ENCODE measurements around the gene BSCL2.
"Not testable (repeated sequence)": the region's sequence is repeated elsewhere in the genome, so short reads cannot be mapped to it uniquely, and the experiment has no call there.

The BSCL2 gene

DNA sequence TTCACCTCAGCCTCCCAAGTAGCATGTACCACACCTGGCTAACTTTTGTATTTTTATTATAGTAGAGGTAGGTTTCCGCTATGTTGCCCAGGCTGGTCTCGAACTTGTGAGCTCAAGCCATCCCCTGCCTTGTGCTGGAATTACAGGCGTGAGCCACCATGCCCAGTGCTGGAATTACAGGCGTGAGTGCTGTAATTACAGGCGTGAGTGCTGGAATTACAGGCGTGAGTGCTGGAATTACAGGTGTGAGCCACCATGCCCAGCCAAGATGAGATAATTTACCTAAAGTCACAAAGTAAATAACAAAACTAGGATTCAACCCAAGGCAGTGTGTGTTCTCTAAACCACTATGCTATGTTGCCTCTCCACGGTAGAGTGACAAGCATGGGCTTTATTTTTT is 24.7 kb downstream of the BSCL2 start:
- DNase-seq = no peak

- peak; percentile 53 to 71 for DNase-seq
These were observed 26.4 kb downstream of the BSCL2 start for GRCh38 chr11:62680825-62681240.

GRCh38 chr11:62678770-62679696 is 28.2 kb downstream of the BSCL2 start, which contains the start of gene UBXN1:
UBXN1 (minus strand) TSS chr11:62679073; CDS start chr11:62678923, 150 bp downstream.
- peak; percentile 71 to 84 for DNase-seq

DNA sequence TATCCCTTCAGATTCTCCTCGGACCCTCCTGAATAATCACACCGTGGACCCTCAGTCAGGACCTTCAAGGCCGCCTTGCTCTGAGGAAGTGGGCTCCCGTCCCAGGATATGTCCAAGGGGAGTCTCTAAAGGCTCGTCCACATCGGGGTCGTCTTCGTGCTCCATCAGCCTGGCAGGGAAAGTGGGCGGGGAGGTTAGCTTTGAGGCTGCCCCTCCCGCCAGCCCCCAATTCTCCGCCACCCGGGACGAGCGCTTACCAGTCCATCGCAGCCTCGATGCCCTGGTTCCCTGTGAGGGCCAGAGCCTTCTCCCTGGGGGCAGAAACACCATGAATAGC is 28.8 kb downstream of the BSCL2 start:
- no peak for DNase-seq

DNA sequence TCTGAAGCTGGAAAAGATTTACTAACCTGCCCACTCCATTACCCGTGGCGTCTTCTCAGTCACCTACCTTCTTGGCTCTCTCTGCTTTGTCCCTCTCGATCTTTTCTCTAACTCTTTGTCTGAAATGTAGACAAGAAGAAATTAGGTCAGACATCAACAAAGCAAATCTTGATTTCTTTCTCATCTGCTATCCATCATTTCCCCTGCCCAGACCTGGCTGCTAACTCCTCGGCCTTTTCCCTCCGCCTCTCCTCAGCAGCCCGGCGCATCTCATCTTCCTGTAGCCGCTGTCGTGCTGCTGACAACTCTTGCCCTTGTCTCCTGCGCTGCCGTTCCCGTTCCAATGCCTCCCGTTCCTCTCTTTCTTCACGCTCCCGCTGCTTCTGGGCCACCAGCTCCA is 29.5 kb downstream of the BSCL2 start:
- DNase-seq = no peak

DNA sequence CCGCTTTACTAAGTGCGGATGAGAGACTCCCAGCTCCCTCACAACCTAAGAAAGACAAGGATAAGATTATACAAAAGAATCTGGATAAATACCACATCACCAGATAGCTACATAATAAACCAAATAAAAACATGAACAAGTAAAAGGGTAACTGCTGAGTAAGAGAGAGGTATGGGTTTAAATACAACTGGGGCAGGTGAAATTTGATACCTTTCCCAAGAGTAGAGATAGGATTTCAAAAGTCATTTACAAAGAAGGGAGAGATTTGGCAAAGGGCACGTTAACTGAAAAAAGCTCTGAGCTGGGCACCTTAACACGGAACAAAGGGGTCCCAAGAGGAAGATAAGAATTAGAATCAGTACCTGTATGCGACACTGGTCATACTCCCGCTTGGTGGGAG is 30.1 kb downstream of the BSCL2 start:
- no peak for DNase-seq

DNA sequence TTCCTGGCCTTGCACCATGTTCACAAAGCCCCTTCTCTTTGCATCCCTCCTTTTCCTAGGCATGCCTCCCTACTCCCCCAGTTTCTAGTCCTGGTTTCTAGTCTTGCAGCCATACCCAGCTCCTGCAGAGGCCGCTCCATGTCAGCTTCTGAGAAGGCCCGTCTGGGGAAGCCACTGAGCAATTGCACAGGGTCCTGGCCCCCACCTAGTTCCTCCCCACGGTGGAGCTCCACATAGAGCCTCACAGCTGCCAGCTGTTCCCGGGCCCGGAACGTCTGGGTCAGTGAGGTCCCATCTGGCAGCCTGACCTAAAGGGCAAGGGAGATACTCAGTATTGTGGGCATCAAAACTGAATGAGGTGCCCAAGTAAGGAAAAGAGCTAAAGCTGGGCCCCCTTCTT is 30.5 kb downstream of the BSCL2 start:
- no peak for DNase-seq

DNA sequence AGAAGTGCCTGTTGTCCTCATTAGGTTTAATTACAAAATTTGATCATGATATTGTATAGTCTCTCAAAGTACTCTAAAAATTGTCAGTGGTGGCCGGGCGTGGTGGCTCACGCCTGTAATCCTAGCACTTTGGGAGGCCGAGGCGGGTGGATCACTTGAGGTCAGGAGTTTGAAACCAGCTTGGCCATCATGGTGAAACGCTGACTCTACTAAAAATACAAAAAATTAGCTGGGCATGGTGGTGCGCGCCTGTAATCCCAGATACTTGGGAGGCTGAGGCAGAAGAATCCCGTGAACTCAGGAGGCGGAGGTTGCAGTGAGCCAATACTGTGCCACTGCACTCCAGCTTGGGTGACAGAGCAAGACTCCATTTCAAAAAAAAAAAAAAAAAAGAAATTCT is 31.8 kb downstream of the BSCL2 start:
- DNase-seq = not testable (repeated sequence)

DNA sequence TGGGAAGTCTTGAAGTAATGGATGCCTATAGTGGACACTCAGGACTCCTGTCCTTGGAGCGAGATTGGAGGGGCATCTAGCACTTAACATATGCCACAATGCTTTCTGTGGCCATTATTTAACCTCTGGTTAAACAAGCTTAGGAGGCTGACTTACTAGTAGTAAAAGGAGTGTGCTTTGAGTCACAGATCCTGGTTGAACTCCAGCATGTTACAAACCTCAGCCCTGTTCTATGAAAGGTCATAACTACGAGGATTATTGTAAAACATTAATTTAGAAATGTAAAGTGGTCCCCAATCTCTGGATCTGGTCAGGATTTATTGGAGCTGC is 34.1 kb downstream of the BSCL2 start:
- no peak for DNase-seq

- peak; percentile 70 to 88 for DNase-seq
These were observed 35.4 kb downstream of the BSCL2 start, which contains the start of the genes LBHD1 and UQCC3 for GRCh38 chr11:62671608-62672389. LBHD1 (minus strand) TSS chr11:62672267; CDS start chr11:62670031, 2,236 bp downstream. UQCC3 (plus strand) TSS chr11:62671673; CDS start chr11:62671746, 73 bp downstream.

DNA sequence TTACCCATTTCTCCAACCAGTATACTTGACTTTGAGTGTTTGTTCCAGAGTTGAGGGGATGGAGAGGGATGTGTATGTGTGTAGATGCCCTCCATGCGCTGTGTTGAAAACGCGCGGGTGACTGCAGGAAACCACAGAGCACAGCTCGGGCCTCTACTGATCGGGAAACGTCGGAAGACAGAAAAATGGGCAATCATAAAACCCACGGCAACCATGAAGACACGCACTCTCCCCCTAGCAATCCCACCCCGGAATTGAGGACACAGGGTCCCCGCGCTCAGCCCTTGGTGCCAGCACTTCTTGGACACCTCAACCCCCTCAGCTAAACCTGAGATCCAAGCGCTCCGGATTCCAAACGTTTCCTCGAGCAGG is 36.0 kb downstream of the BSCL2 start:
- peak in 1 of 2 experiments; percentile 72 for DNase-seq

DNA sequence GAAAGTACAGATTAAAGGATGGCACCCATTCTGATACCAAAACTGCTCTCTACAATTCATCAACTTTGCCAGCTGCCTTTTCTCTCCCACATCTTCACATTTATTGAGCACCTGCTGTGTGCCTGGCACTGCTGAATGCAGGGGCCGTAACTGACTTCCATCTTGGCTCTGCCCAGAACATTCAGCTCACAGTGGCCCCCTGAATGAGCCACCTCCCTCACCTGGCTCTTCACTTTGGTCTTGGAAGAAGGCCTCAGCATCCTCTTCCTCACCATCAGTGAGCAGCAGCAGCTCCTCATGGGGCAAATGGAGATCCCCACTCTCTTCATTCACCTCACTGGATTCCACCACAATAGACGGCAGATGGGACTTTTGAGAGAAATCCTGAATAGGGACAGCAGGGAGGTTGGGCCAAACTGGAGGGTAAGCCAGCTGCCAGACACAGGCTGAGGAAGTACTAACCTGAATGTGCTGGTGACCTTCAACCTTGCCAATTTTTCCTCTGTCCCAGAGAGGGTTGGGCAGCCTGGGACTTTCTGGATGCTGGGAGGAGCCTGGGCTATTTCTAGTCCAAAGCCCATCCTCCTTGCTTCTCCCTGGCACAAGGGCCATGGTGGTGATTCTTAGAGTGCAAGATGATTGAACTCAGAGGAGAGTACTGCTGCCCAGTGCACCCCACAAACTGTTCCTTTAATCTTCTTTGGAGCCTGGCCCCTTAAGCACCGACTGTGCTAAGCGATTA is 37.6 kb downstream of the BSCL2 start:
- no peak for DNase-seq

DNA sequence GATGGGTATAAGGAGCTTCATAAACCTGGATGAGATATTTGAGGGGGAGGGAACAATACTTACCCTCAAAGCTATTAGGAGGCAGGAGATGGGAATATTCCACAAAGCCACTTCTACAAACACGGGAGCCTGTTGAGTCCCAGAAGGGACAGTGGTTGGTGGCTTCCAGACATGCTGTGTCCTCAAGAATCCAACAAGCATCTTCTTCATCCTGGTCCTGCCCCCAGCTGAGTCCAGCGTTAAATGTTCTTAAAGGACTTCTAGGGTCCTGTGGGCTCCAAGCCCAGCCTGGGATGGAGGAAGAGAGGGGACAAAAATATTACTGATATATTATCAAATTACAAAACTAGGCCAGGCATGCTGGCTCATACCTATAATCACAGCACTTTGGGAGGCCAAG is 39.8 kb downstream of the BSCL2 start:
- no peak for DNase-seq

GRCh38 chr11:62666259-62666926 is 40.8 kb downstream of the BSCL2 start:
- DNase-seq = no peak

DNA sequence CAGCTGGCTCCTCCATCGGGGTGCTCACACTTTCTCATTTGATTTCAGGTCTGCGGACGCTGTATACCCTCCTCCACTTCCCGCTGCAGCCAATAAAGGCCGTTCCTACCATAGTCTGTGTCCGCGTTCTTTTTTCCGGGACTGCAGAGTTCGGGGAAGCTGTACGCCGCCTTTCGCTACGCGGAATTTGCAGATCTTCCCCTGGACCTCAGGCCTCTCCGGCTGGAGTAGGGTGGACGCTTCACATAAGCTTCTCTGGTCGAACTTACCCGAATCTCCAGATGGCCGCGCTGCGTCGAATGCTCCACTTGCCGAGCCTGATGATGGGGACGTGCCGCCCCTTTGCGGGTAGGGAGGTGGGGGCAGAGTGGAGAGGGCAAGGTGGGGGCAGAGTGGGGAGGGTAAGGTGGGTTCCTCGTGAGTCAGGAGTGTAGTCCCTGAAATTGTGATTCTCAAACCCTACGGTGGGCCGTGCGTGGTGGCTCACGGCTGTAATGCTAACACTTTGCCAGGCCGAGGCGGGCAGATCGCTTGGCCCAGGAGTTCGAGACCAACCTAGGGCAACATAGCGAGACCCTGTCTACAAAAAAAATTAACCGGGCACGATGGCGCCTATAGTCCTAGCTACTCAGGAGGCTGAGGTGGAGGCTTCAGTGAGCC is 41.5 kb downstream of the BSCL2 start:
- peak in 1 of 2 experiments; percentile 72 for DNase-seq

- peak; percentile 71 to 88 for DNase-seq
These were observed 42.1 kb downstream of the BSCL2 start, which contains the start of the genes C11orf98 and CSKMT for GRCh38 chr11:62665075-62665598. C11orf98 (minus strand) TSS chr11:62665210; CDS start chr11:62665169, 41 bp downstream. CSKMT (plus strand) TSS chr11:62665312; CDS start chr11:62665880, 568 bp downstream.

- peak in 1 of 2 experiments; percentile 76 for DNase-seq
These were observed 42.7 kb downstream of the BSCL2 start for GRCh38 chr11:62664405-62665074.

GRCh38 chr11:62656796-62657429 is 50.3 kb downstream of the BSCL2 start:
- DNase-seq = no peak

- no peak for DNase-seq
These were observed 52.9 kb downstream of the BSCL2 start for GRCh38 chr11:62654297-62654696.
